Mesothelial cell of epicardium (in vitro differentiated cells): ENCODE results near the gene CD40. TPM values are rescaled to one million over a fixed set of nuclear protein-coding genes. Genes with fewer than 3 reads are reported as not detected.

Experiments used
- DNase-seq, 2 experiments: peaks; one replicate each; pipeline ENCODE4 v3.0.0; 2021; ENCODE audit warnings: low spot score in 2 of 2; ENCODE audit not compliant: unreplicated experiment in 2 of 2
- H3K27ac Mint-ChIP-seq: 2 replicates; pipeline ENCODE4 v1.8.0; 2021; ENCODE audit warnings: mixed read lengths
- H3K27me3 Mint-ChIP-seq: 2 replicates; pipeline ENCODE4 v1.8.0; 2021; ENCODE audit warnings: low read depth, mixed read lengths
- H3K36me3 Mint-ChIP-seq: 2 replicates; pipeline ENCODE4 v1.8.0; 2021; ENCODE audit warnings: mixed read lengths
- H3K4me1 Mint-ChIP-seq: 2 replicates; pipeline ENCODE4 v1.8.0; 2021; ENCODE audit warnings: mixed read lengths
- H3K4me3 Mint-ChIP-seq: 2 replicates; pipeline ENCODE4 v1.8.0; 2021; ENCODE audit warnings: mild to moderate bottlenecking, moderate library complexity, mixed read lengths
- H3K9me3 Mint-ChIP-seq: 2 replicates; pipeline ENCODE4 v1.8.0; 2021; ENCODE audit warnings: mixed read lengths
- CTCF ChIP-seq: fragments of 200-600 bp; sonication (generic); IDR thresholded peaks from one replicate; pipeline ENCODE4 v1.5.0; 2021; ENCODE audit warnings: antibody characterized with exemption; ENCODE audit not compliant: unreplicated experiment
- total RNA-seq: library from RNA; stranded (reverse); gene quantifications from 3 replicates; pipeline ENCODE4 v1.2.1, GENCODE V29; 2021

CD40 gene
- total RNA-seq, 1 donor from 2014 or later: 3.8 TPM

- H3K4me3 Mint-ChIP-seq: no peak overlapping the region
- H3K36me3 Mint-ChIP-seq: no peaks in the 10 kb centered on the region
- peaks cover 7% of the 10 kb centered on the region for H3K4me1 Mint-ChIP-seq
- H3K27ac Mint-ChIP-seq: no peak overlapping the region
- H3K9me3 Mint-ChIP-seq: no peaks in the 10 kb centered on the region
- DNase-seq: no peak
- peaks cover 34% of the 10 kb centered on the region for H3K27me3 Mint-ChIP-seq
- no peak for TF ChIP-seq CTCF
Observed at GRCh38 chr20:46119547-46119946, 1.4 kb downstream of the CD40 start.

GRCh38 chr20:46120136-46120535 lies 2.0 kb downstream of the CD40 start:
- no peak for DNase-seq
- H3K9me3 Mint-ChIP-seq: no peaks in the 10 kb centered on the region
- no peaks in the 10 kb centered on the region for H3K36me3 Mint-ChIP-seq
- no peak overlapping the region for H3K27ac Mint-ChIP-seq
- H3K4me1 Mint-ChIP-seq: peaks cover 7% of the 10 kb centered on the region
- no peak overlapping the region for H3K4me3 Mint-ChIP-seq
- H3K27me3 Mint-ChIP-seq: peaks cover 31% of the 10 kb centered on the region
- TF ChIP-seq CTCF: no peak

GRCh38 chr20:46121184-46121930 lies 3.2 kb downstream of the CD40 start:
- H3K9me3 Mint-ChIP-seq: no peaks in the 10 kb centered on the region
- H3K4me1 Mint-ChIP-seq: peaks cover 7% of the 10 kb centered on the region
- no peaks in the 10 kb centered on the region for H3K36me3 Mint-ChIP-seq
- no peak for TF ChIP-seq CTCF
- no peak overlapping the region for H3K27ac Mint-ChIP-seq
- no peak overlapping the region for H3K4me3 Mint-ChIP-seq
- DNase-seq: no peak
- H3K27me3 Mint-ChIP-seq: peaks cover 22% of the 10 kb centered on the region

- no peak for DNase-seq
- H3K9me3 Mint-ChIP-seq: no peaks in the 10 kb centered on the region
- no peak overlapping the region for H3K27ac Mint-ChIP-seq
- no peaks in the 10 kb centered on the region for H3K36me3 Mint-ChIP-seq
- peaks cover 19% of the 10 kb centered on the region for H3K27me3 Mint-ChIP-seq
- H3K4me1 Mint-ChIP-seq: peaks cover 7% of the 10 kb centered on the region
- TF ChIP-seq CTCF: no peak
- H3K4me3 Mint-ChIP-seq: no peak overlapping the region
Observed at GRCh38 chr20:46122071-46122470, 4.0 kb downstream of the CD40 start.

GRCh38 chr20:46122516-46123481 lies 4.7 kb downstream of the CD40 start:
- Mint-ChIP-seq H3K36me3 (no peaks in the 10 kb centered on the region), H3K27me3 (peaks cover 20% of the 10 kb centered on the region), H3K27ac (no peak overlapping the region), H3K9me3 (no peaks in the 10 kb centered on the region), H3K4me3 (no peak overlapping the region), H3K4me1 (peaks cover 4% of the 10 kb centered on the region)
- no peak for DNase-seq
- TF ChIP-seq CTCF: no peak
